HEK293 (cell line): ENCODE data around the gene BAHD1.

Source experiments
- GLIS2 ChIP-seq: fragments of 450-650 bp; formaldehyde crosslinking; IDR thresholded peaks from 2 replicates; pipeline ENCODE4 v1.5.1; 2016; ENCODE audit warnings: missing biosample characterization, missing genetic modification characterization
- HOXD13 ChIP-seq: sonication (generic); formaldehyde crosslinking; IDR thresholded peaks from 2 replicates; pipeline ENCODE4 v1.8.0; 2022; ENCODE audit warnings: missing genetic modification reagents, borderline replicate concordance
- KLF16 ChIP-seq: fragments of 450-650 bp; formaldehyde crosslinking; IDR thresholded peaks from 2 replicates; pipeline ENCODE4 v1.5.1; 2017; ENCODE audit warnings: missing biosample characterization, missing genetic modification characterization
- REPIN1 ChIP-seq: fragments of 450-650 bp; formaldehyde crosslinking; IDR thresholded peaks from 2 replicates; pipeline ENCODE4 v1.5.1; 2017; ENCODE audit warnings: missing biosample characterization, missing genetic modification characterization, low read depth
- TCF7L2 ChIP-seq: IDR thresholded peaks from 2 replicates; pipeline ENCODE4 v1.6.1; 2011; ENCODE audit warnings: low read depth, mild to moderate bottlenecking, inconsistent platforms, low read length, moderate library complexity, borderline replicate concordance
- ZBTB17 ChIP-seq: fragments of 450-650 bp; formaldehyde crosslinking; IDR thresholded peaks from 2 replicates; pipeline ENCODE4 v1.5.1; 2016; ENCODE audit warnings: missing biosample characterization, missing genetic modification characterization
- ZNF121 ChIP-seq: fragments of 450-650 bp; formaldehyde crosslinking; IDR thresholded peaks from 2 replicates; pipeline ENCODE4 v1.5.1; 2016; ENCODE audit warnings: missing biosample characterization, missing genetic modification characterization
- ZNF146 ChIP-seq: fragments of 450-650 bp; formaldehyde crosslinking; IDR thresholded peaks from 2 replicates; pipeline ENCODE4 v1.5.1; 2016; ENCODE audit warnings: missing biosample characterization, missing genetic modification characterization
- ZNF157 ChIP-seq: fragments of 450-650 bp; formaldehyde crosslinking; IDR thresholded peaks from 2 replicates; pipeline ENCODE4 v1.5.1; 2016; ENCODE audit warnings: missing biosample characterization, missing genetic modification characterization
- ZNF16 ChIP-seq: fragments of 450-650 bp; formaldehyde crosslinking; IDR thresholded peaks from 2 replicates; pipeline ENCODE4 v1.5.1; 2016; ENCODE audit warnings: low read depth, missing biosample characterization, missing genetic modification characterization
- ZNF221 ChIP-seq: fragments of 450-650 bp; formaldehyde crosslinking; IDR thresholded peaks from 2 replicates; pipeline ENCODE4 v1.5.1; 2017; ENCODE audit warnings: missing biosample characterization, missing genetic modification characterization, borderline replicate concordance
- ZNF248 ChIP-seq: fragments of 450-650 bp; formaldehyde crosslinking; IDR thresholded peaks from 2 replicates; pipeline ENCODE4 v1.5.1; 2017; ENCODE audit warnings: missing biosample characterization, missing genetic modification characterization
- ZNF350 ChIP-seq: fragments of 450-650 bp; formaldehyde crosslinking; IDR thresholded peaks from 2 replicates; pipeline ENCODE4 v1.5.0; 2017; ENCODE audit warnings: missing biosample characterization, mild to moderate bottlenecking, missing genetic modification characterization
- ZNF426 ChIP-seq: fragments of 450-650 bp; formaldehyde crosslinking; IDR thresholded peaks from 2 replicates; pipeline ENCODE4 v1.5.1; 2017; ENCODE audit warnings: missing biosample characterization, missing genetic modification characterization, mild to moderate bottlenecking, inconsistent platforms, moderate library complexity
- ZNF510 ChIP-seq: fragments of 450-650 bp; formaldehyde crosslinking; IDR thresholded peaks from 2 replicates; pipeline ENCODE4 v1.5.1; 2018; ENCODE audit warnings: mild to moderate bottlenecking, missing genetic modification characterization, missing biosample characterization; ENCODE audit not compliant: insufficient replicate concordance
- ZNF596 ChIP-seq: fragments of 450-650 bp; IDR thresholded peaks from 2 replicates; pipeline ENCODE4 v1.5.0; 2018; ENCODE audit warnings: missing biosample characterization, mild to moderate bottlenecking, missing genetic modification characterization, moderate library complexity
- ZNF600 ChIP-seq: fragments of 450-650 bp; formaldehyde crosslinking; IDR thresholded peaks from 2 replicates; pipeline ENCODE4 v1.5.1; 2016; ENCODE audit warnings: missing biosample characterization, missing genetic modification characterization
- ZNF621 ChIP-seq: fragments of 450-650 bp; formaldehyde crosslinking; IDR thresholded peaks from 2 replicates; pipeline ENCODE4 v1.5.1; 2017; ENCODE audit warnings: missing biosample characterization, missing genetic modification characterization
- ZNF664 ChIP-seq: fragments of 450-650 bp; formaldehyde crosslinking; IDR thresholded peaks from 2 replicates; pipeline ENCODE4 v1.5.1; 2016; ENCODE audit warnings: missing biosample characterization, missing genetic modification characterization
- ZNF670 ChIP-seq: fragments of 450-650 bp; formaldehyde crosslinking; IDR thresholded peaks from 2 replicates; pipeline ENCODE4 v1.5.1; 2016; ENCODE audit warnings: missing biosample characterization, missing genetic modification characterization, low read depth
- ZNF707 ChIP-seq: fragments of 450-650 bp; formaldehyde crosslinking; IDR thresholded peaks from 2 replicates; pipeline ENCODE4 v1.5.1; 2016; ENCODE audit warnings: missing biosample characterization, missing genetic modification characterization
- ZNF777 ChIP-seq: fragments of 450-650 bp; formaldehyde crosslinking; IDR thresholded peaks from 2 replicates; pipeline ENCODE4 v1.5.1; 2017; ENCODE audit warnings: missing biosample characterization, missing genetic modification characterization, borderline replicate concordance
- ZNF843 ChIP-seq: fragments of 450-650 bp; formaldehyde crosslinking; IDR thresholded peaks from 2 replicates; pipeline ENCODE4 v1.5.1; 2016; ENCODE audit warnings: missing biosample characterization, missing genetic modification characterization
- ZSCAN16 ChIP-seq: fragments of 450-650 bp; formaldehyde crosslinking; IDR thresholded peaks from 2 replicates; pipeline ENCODE4 v1.5.1; 2016; ENCODE audit warnings: missing biosample characterization, missing genetic modification characterization
- TF ChIP-seq, protein P1 (sequence below): fragments of 450-650 bp; formaldehyde crosslinking; IDR thresholded peaks from 2 replicates; pipeline ENCODE4 v1.5.1; 2016; ENCODE audit warnings: missing biosample characterization, missing genetic modification characterization
- TF ChIP-seq, protein P2 (sequence below): fragments of 450-650 bp; formaldehyde crosslinking; IDR thresholded peaks from 2 replicates; pipeline ENCODE4 v1.5.0; 2017; ENCODE audit warnings: missing biosample characterization, missing genetic modification characterization, borderline replicate concordance
- TF ChIP-seq, protein P3 (sequence below): sonication (generic); formaldehyde crosslinking; IDR thresholded peaks from 2 replicates; pipeline ENCODE4 v1.8.1; 2022; ENCODE audit warnings: mild to moderate bottlenecking, moderate library complexity, missing genetic modification reagents
- TF ChIP-seq, protein P4 (sequence below): fragments of 450-650 bp; formaldehyde crosslinking; IDR thresholded peaks from 2 replicates; pipeline ENCODE4 v1.5.1; 2017; ENCODE audit warnings: missing biosample characterization, missing genetic modification characterization
- TF ChIP-seq, protein P5 (sequence below): fragments of 450-650 bp; formaldehyde crosslinking; IDR thresholded peaks from 2 replicates; pipeline ENCODE4 v1.5.1; 2016; ENCODE audit warnings: missing biosample characterization, missing genetic modification characterization
- TF ChIP-seq, protein P6 (sequence below): fragments of 450-650 bp; formaldehyde crosslinking; optimal IDR thresholded peaks from 2 replicates; pipeline ENCODE3; 2016; ENCODE audit warnings: missing biosample characterization, mild to moderate bottlenecking, missing genetic modification characterization
- TF ChIP-seq, protein P7 (sequence below): fragments of 450-650 bp; formaldehyde crosslinking; IDR thresholded peaks from 2 replicates; pipeline ENCODE4 v1.5.1; 2016; ENCODE audit warnings: missing biosample characterization, missing genetic modification characterization

Gene BAHD1

DNA sequence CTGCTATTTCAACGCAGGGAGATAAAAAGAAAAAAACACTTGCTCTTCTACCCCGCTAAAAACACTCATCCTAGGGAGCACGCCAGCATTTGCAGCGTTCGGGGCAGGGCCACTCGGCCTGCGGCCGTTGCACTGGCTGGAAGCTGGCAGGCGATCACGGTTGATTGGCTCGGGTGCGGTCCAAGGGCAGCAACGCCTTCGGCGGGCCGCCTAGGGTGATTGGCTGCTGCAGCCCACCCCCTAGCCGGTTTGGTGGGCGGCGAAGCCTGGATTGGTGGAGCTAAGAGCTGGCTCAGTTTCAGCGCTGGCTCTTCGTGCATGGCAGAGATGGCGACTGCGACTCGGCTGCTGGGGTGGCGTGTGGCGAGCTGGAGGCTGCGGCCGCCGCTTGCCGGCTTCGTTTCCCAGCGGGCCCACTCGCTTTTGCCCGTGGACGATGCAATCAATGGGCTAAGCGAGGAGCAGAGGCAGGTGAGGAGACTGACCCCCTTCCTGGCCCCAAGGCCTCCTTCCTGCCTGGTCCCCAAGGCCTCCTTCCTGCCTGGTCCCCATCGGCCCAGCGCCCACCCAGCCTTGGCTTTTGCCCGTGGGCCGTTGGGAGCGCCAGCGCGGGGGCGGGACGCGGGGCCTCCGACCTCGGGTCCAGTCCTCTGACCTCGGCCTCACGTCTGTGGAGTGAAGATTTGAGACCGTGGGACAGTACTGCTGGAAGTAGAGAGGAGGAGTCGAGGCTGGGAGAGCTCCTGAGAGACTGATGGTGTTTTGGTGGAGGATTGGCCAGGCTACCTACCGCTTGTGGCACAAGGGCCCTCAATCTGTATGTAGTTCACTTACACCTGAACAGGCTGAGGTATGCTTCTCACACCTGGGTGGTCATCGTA, 35.0 kb upstream of the BAHD1 start, which contains the start of gene IVD (continued):
- TF ChIP-seq ZNF221 (tag by site-specific recombination) (no peak), ZNF777 (tag by site-specific recombination) (no peak; the same call in 1 of the 2 replicates), ZBTB17 (peak; percentile 96), ZNF121 (tag by site-specific recombination) (no peak), ZNF596 (tag by site-specific recombination) (no peak), ZNF600 (tag by site-specific recombination) (no peak), ZNF350 (tag by site-specific recombination) (no peak), ZSCAN16 (no peak), ZNF510 (no peak), ZNF664 (tag by site-specific recombination) (no peak), ZNF707 (no peak), KLF16 (peak; percentile 66; the same call in 1 of the 2 replicates), HOXD13 (CRISPR knock-in tag) (no peak), ZNF157 (tag by site-specific recombination) (no peak), ZNF843 (tag by site-specific recombination) (no peak), ZNF621 (tag by site-specific recombination) (no peak), ZNF248 (tag by site-specific recombination) (no peak), ZNF670 (no peak), ZNF426 (no peak), GLIS2 (tag by site-specific recombination) (peak; percentile 43; the same call in 1 of the 2 replicates), ZNF16 (tag by site-specific recombination) (no peak), ZNF146 (tag by site-specific recombination) (no peak), TCF7L2 (no peak), REPIN1 (tag by site-specific recombination) (no peak)
- TF ChIP-seq, protein P1, sequence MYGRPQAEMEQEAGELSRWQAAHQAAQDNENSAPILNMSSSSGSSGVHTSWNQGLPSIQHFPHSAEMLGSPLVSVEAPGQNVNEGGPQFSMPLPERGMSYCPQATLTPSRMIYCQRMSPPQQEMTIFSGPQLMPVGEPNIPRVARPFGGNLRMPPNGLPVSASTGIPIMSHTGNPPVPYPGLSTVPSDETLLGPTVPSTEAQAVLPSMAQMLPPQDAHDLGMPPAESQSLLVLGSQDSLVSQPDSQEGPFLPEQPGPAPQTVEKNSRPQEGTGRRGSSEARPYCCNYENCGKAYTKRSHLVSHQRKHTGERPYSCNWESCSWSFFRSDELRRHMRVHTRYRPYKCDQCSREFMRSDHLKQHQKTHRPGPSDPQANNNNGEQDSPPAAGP (tag by site-specific recombination): peak; percentile 16; the same call in 1 of the 2 replicates
- TF ChIP-seq, protein P2, sequence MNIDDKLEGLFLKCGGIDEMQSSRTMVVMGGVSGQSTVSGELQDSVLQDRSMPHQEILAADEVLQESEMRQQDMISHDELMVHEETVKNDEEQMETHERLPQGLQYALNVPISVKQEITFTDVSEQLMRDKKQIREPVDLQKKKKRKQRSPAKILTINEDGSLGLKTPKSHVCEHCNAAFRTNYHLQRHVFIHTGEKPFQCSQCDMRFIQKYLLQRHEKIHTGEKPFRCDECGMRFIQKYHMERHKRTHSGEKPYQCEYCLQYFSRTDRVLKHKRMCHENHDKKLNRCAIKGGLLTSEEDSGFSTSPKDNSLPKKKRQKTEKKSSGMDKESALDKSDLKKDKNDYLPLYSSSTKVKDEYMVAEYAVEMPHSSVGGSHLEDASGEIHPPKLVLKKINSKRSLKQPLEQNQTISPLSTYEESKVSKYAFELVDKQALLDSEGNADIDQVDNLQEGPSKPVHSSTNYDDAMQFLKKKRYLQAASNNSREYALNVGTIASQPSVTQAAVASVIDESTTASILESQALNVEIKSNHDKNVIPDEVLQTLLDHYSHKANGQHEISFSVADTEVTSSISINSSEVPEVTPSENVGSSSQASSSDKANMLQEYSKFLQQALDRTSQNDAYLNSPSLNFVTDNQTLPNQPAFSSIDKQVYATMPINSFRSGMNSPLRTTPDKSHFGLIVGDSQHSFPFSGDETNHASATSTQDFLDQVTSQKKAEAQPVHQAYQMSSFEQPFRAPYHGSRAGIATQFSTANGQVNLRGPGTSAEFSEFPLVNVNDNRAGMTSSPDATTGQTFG (tag by site-specific recombination): no peak
- TF ChIP-seq, protein P3, sequence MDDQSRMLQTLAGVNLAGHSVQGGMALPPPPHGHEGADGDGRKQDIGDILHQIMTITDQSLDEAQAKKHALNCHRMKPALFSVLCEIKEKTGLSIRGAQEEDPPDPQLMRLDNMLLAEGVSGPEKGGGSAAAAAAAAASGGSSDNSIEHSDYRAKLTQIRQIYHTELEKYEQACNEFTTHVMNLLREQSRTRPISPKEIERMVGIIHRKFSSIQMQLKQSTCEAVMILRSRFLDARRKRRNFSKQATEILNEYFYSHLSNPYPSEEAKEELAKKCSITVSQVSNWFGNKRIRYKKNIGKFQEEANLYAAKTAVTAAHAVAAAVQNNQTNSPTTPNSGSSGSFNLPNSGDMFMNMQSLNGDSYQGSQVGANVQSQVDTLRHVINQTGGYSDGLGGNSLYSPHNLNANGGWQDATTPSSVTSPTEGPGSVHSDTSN (CRISPR knock-in tag): peak; percentile 75; the same call in 1 of the 2 replicates
- TF ChIP-seq, protein P4, sequence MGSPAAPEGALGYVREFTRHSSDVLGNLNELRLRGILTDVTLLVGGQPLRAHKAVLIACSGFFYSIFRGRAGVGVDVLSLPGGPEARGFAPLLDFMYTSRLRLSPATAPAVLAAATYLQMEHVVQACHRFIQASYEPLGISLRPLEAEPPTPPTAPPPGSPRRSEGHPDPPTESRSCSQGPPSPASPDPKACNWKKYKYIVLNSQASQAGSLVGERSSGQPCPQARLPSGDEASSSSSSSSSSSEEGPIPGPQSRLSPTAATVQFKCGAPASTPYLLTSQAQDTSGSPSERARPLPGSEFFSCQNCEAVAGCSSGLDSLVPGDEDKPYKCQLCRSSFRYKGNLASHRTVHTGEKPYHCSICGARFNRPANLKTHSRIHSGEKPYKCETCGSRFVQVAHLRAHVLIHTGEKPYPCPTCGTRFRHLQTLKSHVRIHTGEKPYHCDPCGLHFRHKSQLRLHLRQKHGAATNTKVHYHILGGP (tag by site-specific recombination): no peak
- TF ChIP-seq, protein P5, sequence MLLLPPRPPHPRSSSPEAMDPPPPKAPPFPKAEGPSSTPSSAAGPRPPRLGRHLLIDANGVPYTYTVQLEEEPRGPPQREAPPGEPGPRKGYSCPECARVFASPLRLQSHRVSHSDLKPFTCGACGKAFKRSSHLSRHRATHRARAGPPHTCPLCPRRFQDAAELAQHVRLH (tag by site-specific recombination): no peak
- TF ChIP-seq, protein P6, sequence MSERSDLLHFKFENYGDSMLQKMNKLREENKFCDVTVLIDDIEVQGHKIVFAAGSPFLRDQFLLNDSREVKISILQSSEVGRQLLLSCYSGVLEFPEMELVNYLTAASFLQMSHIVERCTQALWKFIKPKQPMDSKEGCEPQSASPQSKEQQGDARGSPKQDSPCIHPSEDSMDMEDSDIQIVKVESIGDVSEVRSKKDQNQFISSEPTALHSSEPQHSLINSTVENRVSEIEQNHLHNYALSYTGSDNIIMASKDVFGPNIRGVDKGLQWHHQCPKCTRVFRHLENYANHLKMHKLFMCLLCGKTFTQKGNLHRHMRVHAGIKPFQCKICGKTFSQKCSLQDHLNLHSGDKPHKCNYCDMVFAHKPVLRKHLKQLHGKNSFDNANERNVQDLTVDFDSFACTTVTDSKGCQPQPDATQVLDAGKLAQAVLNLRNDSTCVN (tag by site-specific recombination): peak; percentile 27
- TF ChIP-seq, protein P7, sequence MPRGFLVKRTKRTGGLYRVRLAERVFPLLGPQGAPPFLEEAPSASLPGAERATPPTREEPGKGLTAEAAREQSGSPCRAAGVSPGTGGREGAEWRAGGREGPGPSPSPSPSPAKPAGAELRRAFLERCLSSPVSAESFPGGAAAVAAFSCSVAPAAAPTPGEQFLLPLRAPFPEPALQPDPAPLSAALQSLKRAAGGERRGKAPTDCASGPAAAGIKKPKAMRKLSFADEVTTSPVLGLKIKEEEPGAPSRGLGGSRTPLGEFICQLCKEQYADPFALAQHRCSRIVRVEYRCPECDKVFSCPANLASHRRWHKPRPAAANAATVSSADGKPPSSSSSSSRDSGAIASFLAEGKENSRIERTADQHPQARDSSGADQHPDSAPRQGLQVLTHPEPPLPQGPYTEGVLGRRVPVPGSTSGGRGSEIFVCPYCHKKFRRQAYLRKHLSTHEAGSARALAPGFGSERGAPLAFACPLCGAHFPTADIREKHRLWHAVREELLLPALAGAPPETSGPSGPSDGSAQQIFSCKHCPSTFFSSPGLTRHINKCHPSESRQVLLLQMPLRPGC (tag by site-specific recombination): no peak
